ENCODE data around the gene SPON1. TPM values are rescaled to one million over a fixed set of nuclear protein-coding genes. Genes with fewer than 3 reads are reported as not detected.
"Not testable (repeated sequence)": the region's sequence is repeated elsewhere in the genome, so short reads cannot be mapped to it uniquely, and the experiment has no call there.

SPON1 gene
- total RNA-seq, 1 donor = 0.72 TPM

GRCh38 chr11:14144934-14145333 lies 182.4 kb downstream of the SPON1 start:
- Histone ChIP-seq H3K9me3 (ENCODE audit: low read depth, low read length) (no peaks in the 10 kb centered on the region), H2AFZ (ENCODE audit: low read length) (no peak overlapping the region), H4K20me1 (ENCODE audit: insufficient read depth, low read length) (no peaks in the 10 kb centered on the region), H3K79me2 (ENCODE audit: insufficient read depth, low read length) (no peaks in the 10 kb centered on the region), H3K36me3 (ENCODE audit: insufficient read depth, low read length) (no peaks in the 10 kb centered on the region), H3K4me3 (ENCODE audit: insufficient read depth, low read length) (no peak overlapping the region), H3K27ac (ENCODE audit: low read depth, low read length) (no peak overlapping the region), H3K27me3 (ENCODE audit: insufficient read depth, low read length) (no peaks in the 10 kb centered on the region), H3K4me2 (ENCODE audit: insufficient read depth, low read length) (no peak overlapping the region), H3K4me1 (ENCODE audit: insufficient read depth, low read length) (no peaks in the 10 kb centered on the region)
- no peak for TF ChIP-seq CTCF (IDR thresholded peaks at IDR 0.05; ENCODE audit: extremely low read depth, low read depth, low read length)
- DNase-seq (ENCODE audit: insufficient read length, low spot score, missing footprints) = no peak

- H3K27ac ChIP-seq (ENCODE audit: low read depth, low read length) = no peak overlapping the region
- no peaks in the 10 kb centered on the region for H3K27me3 ChIP-seq (ENCODE audit: insufficient read depth, low read length)
- H2AFZ ChIP-seq (ENCODE audit: low read length) = no peak overlapping the region
- H3K4me3 ChIP-seq (ENCODE audit: insufficient read depth, low read length) = no peak overlapping the region
- no peaks in the 10 kb centered on the region for H4K20me1 ChIP-seq (ENCODE audit: insufficient read depth, low read length)
- no peaks in the 10 kb centered on the region for H3K4me1 ChIP-seq (ENCODE audit: insufficient read depth, low read length)
- peak; percentile 60 for TF ChIP-seq CTCF (IDR thresholded peaks at IDR 0.05; ENCODE audit: extremely low read depth, low read depth, low read length)
- H3K36me3 ChIP-seq (ENCODE audit: insufficient read depth, low read length) = no peaks in the 10 kb centered on the region
- no peaks in the 10 kb centered on the region for H3K79me2 ChIP-seq (ENCODE audit: insufficient read depth, low read length)
- no peak for DNase-seq (ENCODE audit: insufficient read length, low spot score, missing footprints)
- no peak overlapping the region for H3K4me2 ChIP-seq (ENCODE audit: insufficient read depth, low read length)
- no peaks in the 10 kb centered on the region for H3K9me3 ChIP-seq (ENCODE audit: low read depth, low read length)
Observed at GRCh38 chr11:14148653-14149273, 186.2 kb downstream of the SPON1 start.

GRCh38 chr11:14149683-14150082 lies 187.2 kb downstream of the SPON1 start:
- no peaks in the 10 kb centered on the region for H3K79me2 ChIP-seq (ENCODE audit: insufficient read depth, low read length)
- H3K36me3 ChIP-seq (ENCODE audit: insufficient read depth, low read length) = no peaks in the 10 kb centered on the region
- no peaks in the 10 kb centered on the region for H3K27me3 ChIP-seq (ENCODE audit: insufficient read depth, low read length)
- H3K4me1 ChIP-seq (ENCODE audit: insufficient read depth, low read length) = no peaks in the 10 kb centered on the region
- no peak overlapping the region for H3K27ac ChIP-seq (ENCODE audit: low read depth, low read length)
- H3K4me2 ChIP-seq (ENCODE audit: insufficient read depth, low read length) = no peak overlapping the region
- no peak for DNase-seq (ENCODE audit: insufficient read length, low spot score, missing footprints)
- no peaks in the 10 kb centered on the region for H3K9me3 ChIP-seq (ENCODE audit: low read depth, low read length)
- H3K4me3 ChIP-seq (ENCODE audit: insufficient read depth, low read length) = no peak overlapping the region
- TF ChIP-seq CTCF (IDR thresholded peaks at IDR 0.05; ENCODE audit: extremely low read depth, low read depth, low read length) = no peak
- no peaks in the 10 kb centered on the region for H4K20me1 ChIP-seq (ENCODE audit: insufficient read depth, low read length)
- no peak overlapping the region for H2AFZ ChIP-seq (ENCODE audit: low read length)

GRCh38 chr11:14150878-14151277 lies 188.4 kb downstream of the SPON1 start:
- Histone ChIP-seq H3K79me2 (ENCODE audit: insufficient read depth, low read length) (no peaks in the 10 kb centered on the region), H4K20me1 (ENCODE audit: insufficient read depth, low read length) (no peaks in the 10 kb centered on the region), H3K4me1 (ENCODE audit: insufficient read depth, low read length) (no peaks in the 10 kb centered on the region), H3K4me2 (ENCODE audit: insufficient read depth, low read length) (no peak overlapping the region), H3K9me3 (ENCODE audit: low read depth, low read length) (no peaks in the 10 kb centered on the region), H3K36me3 (ENCODE audit: insufficient read depth, low read length) (no peaks in the 10 kb centered on the region), H3K27me3 (ENCODE audit: insufficient read depth, low read length) (no peaks in the 10 kb centered on the region), H3K27ac (ENCODE audit: low read depth, low read length) (no peak overlapping the region), H2AFZ (ENCODE audit: low read length) (no peak overlapping the region), H3K4me3 (ENCODE audit: insufficient read depth, low read length) (no peak overlapping the region)
- DNase-seq (ENCODE audit: insufficient read length, low spot score, missing footprints) = no peak
- TF ChIP-seq CTCF (IDR thresholded peaks at IDR 0.05; ENCODE audit: extremely low read depth, low read depth, low read length) = no peak

- H3K4me1 ChIP-seq (ENCODE audit: insufficient read depth, low read length); H3K36me3 ChIP-seq (ENCODE audit: insufficient read depth, low read length); H3K27me3 ChIP-seq (ENCODE audit: insufficient read depth, low read length); H3K4me2 ChIP-seq (ENCODE audit: insufficient read depth, low read length); H3K27ac ChIP-seq (ENCODE audit: low read depth, low read length); H3K9me3 ChIP-seq (ENCODE audit: low read depth, low read length); H3K79me2 ChIP-seq (ENCODE audit: insufficient read depth, low read length); H2AFZ ChIP-seq (ENCODE audit: low read length); DNase-seq (ENCODE audit: insufficient read length, low spot score, missing footprints); H4K20me1 ChIP-seq (ENCODE audit: insufficient read depth, low read length); H3K4me3 ChIP-seq (ENCODE audit: insufficient read depth, low read length): not testable (repeated sequence)
Observed at GRCh38 chr11:14154103-14154502, 191.6 kb downstream of the SPON1 start.
